Transverse colon (tissue), 3 donors: ENCODE measurements around the gene WNT9A.

ENCODE experiments used
- CTCF ChIP-seq, 5 experiments: fragments of 200-600 bp in 3 of 5; fragments of 450-650 bp in 2 of 5; sonication (generic) in 3 of 5; IDR thresholded peaks; 1 replicate in 2 of 5; 2 replicates in 3 of 5; pipeline ENCODE4 v1.5.1; 2016 to 2017; ENCODE audit warnings: antibody characterized with exemption in 5 of 5, inconsistent platforms in 3 of 5, mild to moderate bottlenecking in 2 of 5, moderate library complexity in 1 of 5
- POLR2A ChIP-seq: fragments of 450-650 bp; IDR thresholded peaks from one replicate; pipeline ENCODE4 v1.6.1; 2016; ENCODE audit warnings: antibody characterized with exemption, mild to moderate bottlenecking, moderate library complexity

GRCh38 chr1:227903614-227904501, 43.9 kb downstream of the WNT9A start:
- TF ChIP-seq CTCF (IDR thresholded peaks at IDR 0.05) = no peak
- TF ChIP-seq POLR2A = no peak
